Glomerular visceral epithelial cell (primary cell): ENCODE measurements around the gene AP2B1.
"Not testable (repeated sequence)": the region's sequence is repeated elsewhere in the genome, so short reads cannot be mapped to it uniquely, and the experiment has no call there.

Source experiments
- DNase-seq: peaks from one replicate; pipeline ENCODE4 v3.0.0-alpha.2; 2016; ENCODE audit errors: extremely low spot score

AP2B1 gene

GRCh38 chr17:35698800-35699199 lies 111.7 kb downstream of the AP2B1 start:
- DNase-seq: no peak

GRCh38 chr17:35700150-35700549 lies 113.0 kb downstream of the AP2B1 start:
- no peak for DNase-seq

GRCh38 chr17:35701491-35701890 lies 114.4 kb downstream of the AP2B1 start:
- DNase-seq: no peak

- not testable (repeated sequence) for DNase-seq
These were observed 116.2 kb downstream of the AP2B1 start for GRCh38 chr17:35703308-35703707.

- DNase-seq: no peak
These were observed 118.1 kb downstream of the AP2B1 start for GRCh38 chr17:35705230-35705629.

GRCh38 chr17:35705705-35706104 lies 118.6 kb downstream of the AP2B1 start:
- DNase-seq: no peak

- DNase-seq: no peak
These were observed 121.0 kb downstream of the AP2B1 start for GRCh38 chr17:35708149-35708548.

GRCh38 chr17:35708951-35709350 lies 121.8 kb downstream of the AP2B1 start:
- DNase-seq: no peak

- DNase-seq: no peak
These were observed 122.8 kb downstream of the AP2B1 start for GRCh38 chr17:35709874-35710273.

- DNase-seq: no peak
These were observed 123.8 kb downstream of the AP2B1 start for GRCh38 chr17:35710950-35711349.

- DNase-seq: peak; percentile 12
These were observed 126.1 kb downstream of the AP2B1 start for GRCh38 chr17:35713069-35713728.

- no peak for DNase-seq
These were observed 127.9 kb downstream of the AP2B1 start for GRCh38 chr17:35714988-35715387.

- no peak for DNase-seq
These were observed 128.3 kb downstream of the AP2B1 start for GRCh38 chr17:35715416-35715815.

- DNase-seq: no peak
These were observed 129.1 kb downstream of the AP2B1 start for GRCh38 chr17:35716173-35716572.

- DNase-seq: no peak
These were observed 129.9 kb downstream of the AP2B1 start for GRCh38 chr17:35716897-35717465.

GRCh38 chr17:35717475-35717874 lies 130.4 kb downstream of the AP2B1 start:
- DNase-seq: no peak

- no peak for DNase-seq
These were observed 136.6 kb downstream of the AP2B1 start for GRCh38 chr17:35723735-35724134.

- DNase-seq: no peak
These were observed 137.9 kb downstream of the AP2B1 start for GRCh38 chr17:35725058-35725457.

- DNase-seq: no peak
These were observed 138.6 kb downstream of the AP2B1 start for GRCh38 chr17:35725802-35726126.

GRCh38 chr17:35726127-35726952 lies 139.2 kb downstream of the AP2B1 start:
- DNase-seq: peak; percentile 89

GRCh38 chr17:35726953-35727460 lies 139.9 kb downstream of the AP2B1 start:
- DNase-seq: no peak

GRCh38 chr17:35727635-35728034 lies 140.5 kb downstream of the AP2B1 start:
- DNase-seq: no peak

- no peak for DNase-seq
These were observed 141.4 kb downstream of the AP2B1 start for GRCh38 chr17:35728551-35728950.
